Stimulated activated CD4-positive, alpha-beta T cell treated with anti-CD3 and anti-CD28 coated beads, Interleukin-15, amount 100 ng/mL, for 1 hour (primary cell): ENCODE measurements around the gene ARHGAP12.

ENCODE experiments used
- DNase-seq, 2 donors: peaks; one replicate each; pipeline ENCODE4 v3.0.0-alpha.2; 2020; ENCODE audit warnings: low read depth in 1 of 2, low spot score in 1 of 2

Gene ARHGAP12

GRCh38 chr10:31822616-31823318 lies 105.9 kb downstream of the ARHGAP12 start:
- DNase-seq, result no peak

GRCh38 chr10:31822150-31822549 lies 106.5 kb downstream of the ARHGAP12 start:
- no peak for DNase-seq

GRCh38 chr10:31820778-31821369 lies 107.8 kb downstream of the ARHGAP12 start:
- no peak for DNase-seq

GRCh38 chr10:31820096-31820495 lies 108.5 kb downstream of the ARHGAP12 start:
- DNase-seq, result no peak

GRCh38 chr10:31819391-31819820 lies 109.2 kb downstream of the ARHGAP12 start:
- no peak for DNase-seq

- DNase-seq, result no peak
Observed at GRCh38 chr10:31816318-31816717, 112.3 kb downstream of the ARHGAP12 start.

GRCh38 chr10:31808258-31809218 lies 120.1 kb downstream of the ARHGAP12 start:
- DNase-seq, result peak in 1 of 2 donors; percentile 1

- no peak for DNase-seq
Observed at GRCh38 chr10:31804352-31804810, 124.2 kb downstream of the ARHGAP12 start.

GRCh38 chr10:31803606-31804351 lies 124.9 kb downstream of the ARHGAP12 start:
- no peak for DNase-seq

GRCh38 chr10:31799181-31799580 lies 129.4 kb downstream of the ARHGAP12 start:
- no peak for DNase-seq

- no peak for DNase-seq
Observed at GRCh38 chr10:31792745-31793144, 135.9 kb downstream of the ARHGAP12 start.

GRCh38 chr10:31789555-31789954 lies 139.1 kb downstream of the ARHGAP12 start:
- DNase-seq, result no peak

GRCh38 chr10:31782701-31783100 lies 145.9 kb downstream of the ARHGAP12 start:
- DNase-seq, result no peak

- no peak for DNase-seq
Observed at GRCh38 chr10:31780717-31781116, 147.9 kb downstream of the ARHGAP12 start.

- no peak for DNase-seq
Observed at GRCh38 chr10:31778627-31779026, 150.0 kb downstream of the ARHGAP12 start.

- no peak for DNase-seq
Observed at GRCh38 chr10:31776159-31776558, 152.5 kb downstream of the ARHGAP12 start.

GRCh38 chr10:31774928-31775650 lies 153.5 kb downstream of the ARHGAP12 start:
- DNase-seq, result no peak

- no peak for DNase-seq
Observed at GRCh38 chr10:31774299-31774900, 154.2 kb downstream of the ARHGAP12 start.

GRCh38 chr10:31773749-31774298 lies 154.8 kb downstream of the ARHGAP12 start:
- DNase-seq, result no peak
